Measurements from ENCODE around the gene BMPER. TPM values are rescaled to one million over a fixed set of nuclear protein-coding genes. Genes with fewer than 3 reads are reported as not detected.

BMPER gene
- total RNA-seq, 1 donor from 2014 or later = 0.26 TPM

DNA sequence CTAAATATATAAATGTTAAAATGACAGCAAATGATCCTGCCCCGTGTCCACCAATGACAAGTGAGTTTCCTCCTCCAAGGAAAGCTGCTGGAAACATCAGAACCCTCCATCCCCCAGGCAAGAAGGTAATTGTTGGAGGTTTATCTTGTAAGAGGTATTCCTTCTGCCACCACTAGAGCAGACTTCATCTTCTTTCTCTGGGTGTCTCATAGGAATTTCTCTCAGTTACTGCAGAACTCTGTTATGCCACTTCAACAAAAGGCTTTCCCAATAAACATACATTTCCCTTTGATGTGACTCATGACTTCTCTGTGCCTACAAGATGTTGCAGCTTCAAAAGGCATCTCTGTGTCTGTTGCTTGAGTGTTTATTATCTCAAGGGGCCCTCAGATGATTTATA, 279.1 kb downstream of the BMPER start:
- peak; percentile 56 for DNase-seq (ENCODE audit: low read depth)
- TF ChIP-seq, protein P1, sequence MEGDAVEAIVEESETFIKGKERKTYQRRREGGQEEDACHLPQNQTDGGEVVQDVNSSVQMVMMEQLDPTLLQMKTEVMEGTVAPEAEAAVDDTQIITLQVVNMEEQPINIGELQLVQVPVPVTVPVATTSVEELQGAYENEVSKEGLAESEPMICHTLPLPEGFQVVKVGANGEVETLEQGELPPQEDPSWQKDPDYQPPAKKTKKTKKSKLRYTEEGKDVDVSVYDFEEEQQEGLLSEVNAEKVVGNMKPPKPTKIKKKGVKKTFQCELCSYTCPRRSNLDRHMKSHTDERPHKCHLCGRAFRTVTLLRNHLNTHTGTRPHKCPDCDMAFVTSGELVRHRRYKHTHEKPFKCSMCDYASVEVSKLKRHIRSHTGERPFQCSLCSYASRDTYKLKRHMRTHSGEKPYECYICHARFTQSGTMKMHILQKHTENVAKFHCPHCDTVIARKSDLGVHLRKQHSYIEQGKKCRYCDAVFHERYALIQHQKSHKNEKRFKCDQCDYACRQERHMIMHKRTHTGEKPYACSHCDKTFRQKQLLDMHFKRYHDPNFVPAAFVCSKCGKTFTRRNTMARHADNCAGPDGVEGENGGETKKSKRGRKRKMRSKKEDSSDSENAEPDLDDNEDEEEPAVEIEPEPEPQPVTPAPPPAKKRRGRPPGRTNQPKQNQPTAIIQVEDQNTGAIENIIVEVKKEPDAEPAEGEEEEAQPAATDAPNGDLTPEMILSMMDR (IDR thresholded peaks at IDR 0.05; ENCODE audit: insufficient read depth, low read length, severe bottlenecking) = no peak
- no peaks in the 10 kb centered on the region for H3K27me3 ChIP-seq (ENCODE audit: control insufficient read depth, insufficient read depth, low read length)
- H3K4me3 ChIP-seq (ENCODE audit: low read depth, low read length) = no peak overlapping the region
- H3K36me3 ChIP-seq (ENCODE audit: control insufficient read depth, insufficient read depth, low read length) = no peaks in the 10 kb centered on the region
- FAIRE-seq = no peak

DNA sequence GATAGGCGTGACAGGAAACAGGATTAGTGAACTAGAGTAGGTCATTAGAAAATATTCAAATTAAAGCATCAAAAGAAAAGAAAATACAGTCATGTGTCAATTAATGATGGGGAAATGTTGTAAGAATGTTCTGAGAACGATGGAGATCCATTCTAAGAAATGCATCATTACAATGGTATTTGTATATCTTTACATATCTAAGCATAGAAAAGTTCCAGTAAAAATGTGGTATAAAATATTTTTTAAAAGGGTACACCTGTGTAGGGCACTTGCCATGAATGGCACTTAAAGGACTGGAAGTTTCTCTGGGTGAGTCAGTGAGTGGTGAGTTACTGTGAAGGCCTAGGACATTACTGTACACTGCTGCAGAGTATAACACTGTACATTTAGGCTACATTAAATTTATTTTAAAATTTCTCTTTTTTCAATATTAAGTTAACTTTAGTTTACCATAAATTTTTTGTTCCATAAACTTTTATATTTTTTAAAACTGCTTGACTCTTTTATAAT, 282.5 kb downstream of the BMPER start:
- FAIRE-seq = no peak
- H3K27me3 ChIP-seq (ENCODE audit: control insufficient read depth, insufficient read depth, low read length) = no peaks in the 10 kb centered on the region

DNA sequence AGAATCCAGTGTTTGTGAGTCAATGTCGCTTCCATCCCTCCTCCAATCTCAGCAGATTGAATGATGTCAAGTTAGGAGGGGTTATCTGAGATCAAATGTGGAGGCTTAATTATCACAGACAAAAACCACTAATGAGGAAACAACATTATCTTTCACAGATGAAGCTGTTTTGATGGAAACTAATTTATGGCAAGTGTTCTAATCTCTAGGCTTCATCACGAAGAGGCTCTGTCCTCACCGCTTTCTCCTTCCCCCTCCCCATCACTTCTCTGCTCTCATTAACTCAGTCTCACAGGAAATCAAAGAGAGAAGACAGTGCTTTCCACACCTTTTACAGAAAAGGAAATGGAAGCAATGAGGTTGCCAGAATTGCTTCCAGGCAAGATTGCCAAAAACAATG, 283.7 kb downstream of the BMPER start:
- DNase-seq (ENCODE audit: low read depth) = no peak
- H3K27me3 ChIP-seq (ENCODE audit: control insufficient read depth, insufficient read depth, low read length) = no peaks in the 10 kb centered on the region
- no peak for FAIRE-seq
- no peaks in the 10 kb centered on the region for H3K36me3 ChIP-seq (ENCODE audit: control insufficient read depth, insufficient read depth, low read length)
- TF ChIP-seq, protein P1 (IDR thresholded peaks at IDR 0.05; ENCODE audit: insufficient read depth, low read length, severe bottlenecking) = no peak
- H3K4me3 ChIP-seq (ENCODE audit: low read depth, low read length) = no peak overlapping the region

More for the DNA sequence above, 282.5 kb downstream of the BMPER start:
- no peak overlapping the region for H3K4me3 ChIP-seq (ENCODE audit: low read depth, low read length)
- TF ChIP-seq, protein P1 (IDR thresholded peaks at IDR 0.05; ENCODE audit: insufficient read depth, low read length, severe bottlenecking) = no peak
- DNase-seq (ENCODE audit: low read depth) = peak; percentile 29
- H3K36me3 ChIP-seq (ENCODE audit: control insufficient read depth, insufficient read depth, low read length) = no peaks in the 10 kb centered on the region

DNA sequence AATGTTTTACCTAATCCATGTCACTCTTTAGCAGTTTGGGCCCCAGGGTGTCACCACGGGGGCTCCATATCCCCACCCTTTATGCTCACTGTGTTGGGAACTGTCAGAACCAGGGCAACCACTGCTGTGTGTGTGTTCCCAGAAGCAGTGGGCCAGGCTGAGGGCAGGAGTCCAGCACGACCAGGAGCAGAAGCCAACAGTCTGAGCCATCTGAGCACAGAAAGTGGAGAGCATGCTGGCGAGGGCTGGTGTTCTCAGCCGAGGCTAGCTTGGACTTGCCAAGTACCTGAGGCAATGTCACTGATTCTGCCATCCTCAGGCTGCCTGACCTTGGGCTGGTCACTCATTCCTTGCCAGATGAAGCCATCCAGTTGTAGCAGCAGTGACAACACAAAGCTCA, 285.0 kb downstream of the BMPER start:
- DNase-seq (ENCODE audit: low read depth) (no peak), FAIRE-seq (no peak)
- H3K36me3 ChIP-seq (ENCODE audit: control insufficient read depth, insufficient read depth, low read length) = no peaks in the 10 kb centered on the region
- H3K4me3 ChIP-seq (ENCODE audit: low read depth, low read length) = no peak overlapping the region
- H3K27me3 ChIP-seq (ENCODE audit: control insufficient read depth, insufficient read depth, low read length) = no peaks in the 10 kb centered on the region
- TF ChIP-seq, protein P1 (IDR thresholded peaks at IDR 0.05; ENCODE audit: insufficient read depth, low read length, severe bottlenecking) = no peak

DNA sequence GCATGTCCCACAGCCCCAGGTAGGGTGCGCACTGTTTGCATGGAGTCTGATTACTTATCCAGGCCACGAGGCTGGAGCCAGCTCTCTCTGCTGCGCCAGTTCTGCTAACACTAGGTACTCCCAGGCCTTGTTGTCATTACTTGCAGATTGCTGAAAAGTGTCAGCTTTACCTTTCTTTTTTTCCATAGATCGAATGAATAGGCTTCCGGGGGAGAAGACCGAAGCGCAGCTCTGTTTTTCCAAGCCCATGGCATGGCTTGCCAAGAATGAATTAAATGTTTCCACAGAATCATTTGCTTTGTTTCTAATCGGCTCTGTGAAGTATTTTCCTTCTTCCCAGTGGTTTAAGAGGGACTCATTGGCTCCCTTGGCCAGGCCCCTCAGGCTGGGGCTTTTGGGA, 285.8 kb downstream of the BMPER start:
- DNase-seq (ENCODE audit: low read depth) (no peak), FAIRE-seq (no peak)
- Histone ChIP-seq H3K4me3 (ENCODE audit: low read depth, low read length) (no peak overlapping the region), H3K27me3 (ENCODE audit: control insufficient read depth, insufficient read depth, low read length) (no peaks in the 10 kb centered on the region), H3K36me3 (ENCODE audit: control insufficient read depth, insufficient read depth, low read length) (no peaks in the 10 kb centered on the region)
- TF ChIP-seq, protein P1 (IDR thresholded peaks at IDR 0.05; ENCODE audit: insufficient read depth, low read length, severe bottlenecking) = no peak

Measured in bronchial epithelial cell (primary cell).